Natural killer cell (primary cell): Measurements from ENCODE around the gene PEX14. TPM values are rescaled to one million over a fixed set of nuclear protein-coding genes. Genes with fewer than 3 reads are reported as not detected.
A peak's percentile ranks its signal among the peaks of the same experiment; 100 is the strongest.

Experiments
- ATAC-seq, 3 donors: fragments of 150-1000 bp in 2 of 3; fragments of 200-7000 bp in 1 of 3; cut with Tn5 transposase; 1 replicate in 1 of 3; 2 replicates in 2 of 3; pipeline ENCODE4 v1.10.0; 2021; ENCODE audit warnings: mild to moderate bottlenecking in 2 of 3, moderate library complexity in 2 of 3
- DNase-seq, 2 donors: peaks; one replicate each; pipeline versions ENCODE4 v3.0.0 to v3.0.0-alpha.2; 2013 to 2021; ENCODE audit warnings: mixed read lengths in 1 of 2
- H3K27ac ChIP-seq: one replicate; pipeline ENCODE4 v1.5.1; 2013; ENCODE audit warnings: mild to moderate bottlenecking, low read length
- H3K27me3 ChIP-seq: one replicate; pipeline ENCODE4 v1.6.1; 2013; ENCODE audit warnings: low read length; ENCODE audit not compliant: control insufficient read depth, insufficient read depth
- H3K36me3 ChIP-seq: one replicate; pipeline ENCODE4 v1.6.1; 2013; ENCODE audit warnings: low read length; ENCODE audit not compliant: control insufficient read depth, insufficient read depth
- H3K4me1 ChIP-seq: one replicate; pipeline ENCODE4 v1.6.1; 2013; ENCODE audit warnings: low read length; ENCODE audit not compliant: control insufficient read depth, insufficient read depth
- H3K4me3 ChIP-seq: one replicate; pipeline ENCODE4 v1.5.1; 2013; ENCODE audit warnings: low read length
- H3K9me3 ChIP-seq: one replicate; pipeline ENCODE4 v1.6.1; 2013; ENCODE audit warnings: low read length; ENCODE audit not compliant: control insufficient read depth, insufficient read depth
- H3K27ac Mint-ChIP-seq, 2 donors: one replicate each; pipeline ENCODE4 v1.8.0; 2022; ENCODE audit warnings: mild to moderate bottlenecking in 2 of 2, mixed read lengths in 2 of 2, moderate library complexity in 1 of 2
- H3K27me3 Mint-ChIP-seq, 2 donors: one replicate each; pipeline ENCODE4 v1.8.0; 2022; ENCODE audit warnings: low read depth in 2 of 2, mixed read lengths in 2 of 2
- H3K36me3 Mint-ChIP-seq: one replicate; pipeline ENCODE4 v1.8.0; 2022; ENCODE audit warnings: mixed read lengths
- H3K4me1 Mint-ChIP-seq, 2 donors: one replicate each; pipeline ENCODE4 v1.8.0; 2022; ENCODE audit warnings: mixed read lengths in 2 of 2
- H3K4me3 Mint-ChIP-seq: one replicate; pipeline ENCODE4 v1.8.0; 2022; ENCODE audit warnings: mild to moderate bottlenecking, moderate library complexity, mixed read lengths
- H3K9me3 Mint-ChIP-seq, 2 donors: one replicate each; pipeline ENCODE4 v1.8.0; 2022; ENCODE audit warnings: mixed read lengths in 2 of 2
- WGBS: methylation state at CpG from one replicate; pipeline ENCODE4 v1.1.7; 2013; ENCODE audit warnings: missing lambda C conversion rate; ENCODE audit not compliant: insufficient coverage; 5-methylcytosine and 5-hydroxymethylcytosine counted together
- intact Hi-C: fragments of 100-400 bp; cut with micrococcal nuclease; formaldehyde crosslinking; loops from one replicate; pipeline ENCODE4 v1.14.2; 2022
- total RNA-seq, 4 donors: library from RNA; stranded (reverse); fragments of 120-200 nt in 1 of 4; gene quantifications; one replicate each; pipeline versions ENCODE4 v1.2.3 to v1.2.4, GENCODE V29; 2013 to 2022
- TF ChIP-seq, protein P1 (sequence below): fragments of 200-600 bp; IDR thresholded peaks from one replicate; pipeline ENCODE4 v1.8.0; 2022; ENCODE audit warnings: antibody characterized with exemption

Gene PEX14
- total RNA-seq, 3 donors from 2014 or later (not counting 1 experiment from before 2014, with no cell fraction given): 21.4 to 27.3 (median 24.1) TPM

DNA sequence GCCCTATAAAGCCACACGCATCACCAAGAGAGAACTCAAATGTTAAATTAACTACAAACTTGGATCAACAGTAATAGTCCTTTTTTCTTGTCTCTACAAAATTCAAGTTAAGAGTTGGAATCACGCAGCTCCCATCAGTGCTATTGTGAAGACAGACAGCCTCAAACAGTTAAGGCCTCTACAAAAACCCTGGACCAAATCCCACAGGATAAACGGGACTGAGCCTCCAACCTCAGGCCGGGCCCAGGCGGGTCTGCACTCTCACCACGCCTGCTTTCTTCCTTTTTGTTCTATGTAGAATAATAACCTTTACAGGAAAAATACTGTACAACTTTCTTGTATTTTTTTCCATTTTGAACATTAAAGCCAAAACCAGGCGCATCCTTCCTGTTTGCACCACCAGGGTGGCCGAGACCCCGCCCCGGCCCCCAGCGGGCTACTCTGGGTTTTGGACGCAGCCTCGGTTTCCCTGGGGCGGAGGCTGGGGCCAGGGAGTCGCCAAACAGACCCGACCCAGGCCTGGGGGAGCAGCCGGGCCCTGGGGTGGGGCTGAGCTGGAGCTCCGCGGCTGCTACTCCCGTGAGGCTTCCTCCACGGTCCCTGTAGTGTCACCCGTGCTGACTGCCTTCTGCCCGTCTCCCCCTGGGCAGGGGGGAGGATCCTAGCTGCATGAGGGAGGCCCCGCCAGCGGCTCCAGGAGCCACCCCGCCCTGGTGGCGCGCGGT lies 163.2 kb downstream of the PEX14 start:
- H3K36me3 ChIP-seq: no peaks in the 10 kb centered on the region
- Mint-ChIP-seq H3K36me3 (no peaks in the 10 kb centered on the region), H3K27ac (no peak overlapping the region), H3K27me3 (no peaks in the 10 kb centered on the region), H3K9me3 (no peaks in the 10 kb centered on the region), H3K4me3 (no peak overlapping the region), H3K4me1 (peaks cover 0 to 5% of the 10 kb centered on the region in 2 donors)
- intact Hi-C loops: loop anchor here (1.0 kb wide), 1 partner anchor 131 kb away; no protein-coding TSS in a partner anchor
- H3K4me3 ChIP-seq: no peak overlapping the region
- DNase-seq (no peak), ATAC-seq (peak in 2 of 3 donors; percentile 58 to 65)
- H3K27ac ChIP-seq: no peak overlapping the region
- 51% methylated on average over 28 of the region's 29 CpGs for WGBS
- H3K9me3 ChIP-seq: no peaks in the 10 kb centered on the region
- no peaks in the 10 kb centered on the region for H3K27me3 ChIP-seq
- TF ChIP-seq, protein P1, sequence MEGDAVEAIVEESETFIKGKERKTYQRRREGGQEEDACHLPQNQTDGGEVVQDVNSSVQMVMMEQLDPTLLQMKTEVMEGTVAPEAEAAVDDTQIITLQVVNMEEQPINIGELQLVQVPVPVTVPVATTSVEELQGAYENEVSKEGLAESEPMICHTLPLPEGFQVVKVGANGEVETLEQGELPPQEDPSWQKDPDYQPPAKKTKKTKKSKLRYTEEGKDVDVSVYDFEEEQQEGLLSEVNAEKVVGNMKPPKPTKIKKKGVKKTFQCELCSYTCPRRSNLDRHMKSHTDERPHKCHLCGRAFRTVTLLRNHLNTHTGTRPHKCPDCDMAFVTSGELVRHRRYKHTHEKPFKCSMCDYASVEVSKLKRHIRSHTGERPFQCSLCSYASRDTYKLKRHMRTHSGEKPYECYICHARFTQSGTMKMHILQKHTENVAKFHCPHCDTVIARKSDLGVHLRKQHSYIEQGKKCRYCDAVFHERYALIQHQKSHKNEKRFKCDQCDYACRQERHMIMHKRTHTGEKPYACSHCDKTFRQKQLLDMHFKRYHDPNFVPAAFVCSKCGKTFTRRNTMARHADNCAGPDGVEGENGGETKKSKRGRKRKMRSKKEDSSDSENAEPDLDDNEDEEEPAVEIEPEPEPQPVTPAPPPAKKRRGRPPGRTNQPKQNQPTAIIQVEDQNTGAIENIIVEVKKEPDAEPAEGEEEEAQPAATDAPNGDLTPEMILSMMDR: no peak
- H3K4me1 ChIP-seq: peaks cover 6% of the 10 kb centered on the region

DNA sequence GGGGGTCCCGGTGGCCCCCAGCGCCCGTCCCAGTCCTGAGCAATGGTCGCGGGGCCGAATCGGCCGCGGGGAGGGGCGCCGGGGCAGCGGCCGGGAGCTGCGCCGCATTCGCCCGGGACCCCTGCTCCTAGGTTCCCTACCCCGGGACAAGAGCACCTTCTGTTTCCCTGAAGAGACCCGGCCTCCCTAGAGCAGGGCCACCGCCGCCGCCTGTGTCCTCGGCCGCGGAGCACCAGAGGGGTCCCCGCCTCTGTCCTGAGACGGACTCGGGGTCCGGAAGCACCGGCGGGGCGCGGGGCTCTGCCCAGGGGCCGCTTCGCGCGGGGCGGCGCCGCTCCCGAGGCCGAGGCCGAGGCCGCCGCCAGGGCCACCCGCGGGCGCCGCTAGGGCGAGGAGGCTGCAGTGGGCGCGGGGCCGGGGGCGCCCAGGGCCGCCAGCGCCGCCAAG lies 163.8 kb downstream of the PEX14 start:
- H3K4me3 Mint-ChIP-seq: no peak overlapping the region

DNA sequence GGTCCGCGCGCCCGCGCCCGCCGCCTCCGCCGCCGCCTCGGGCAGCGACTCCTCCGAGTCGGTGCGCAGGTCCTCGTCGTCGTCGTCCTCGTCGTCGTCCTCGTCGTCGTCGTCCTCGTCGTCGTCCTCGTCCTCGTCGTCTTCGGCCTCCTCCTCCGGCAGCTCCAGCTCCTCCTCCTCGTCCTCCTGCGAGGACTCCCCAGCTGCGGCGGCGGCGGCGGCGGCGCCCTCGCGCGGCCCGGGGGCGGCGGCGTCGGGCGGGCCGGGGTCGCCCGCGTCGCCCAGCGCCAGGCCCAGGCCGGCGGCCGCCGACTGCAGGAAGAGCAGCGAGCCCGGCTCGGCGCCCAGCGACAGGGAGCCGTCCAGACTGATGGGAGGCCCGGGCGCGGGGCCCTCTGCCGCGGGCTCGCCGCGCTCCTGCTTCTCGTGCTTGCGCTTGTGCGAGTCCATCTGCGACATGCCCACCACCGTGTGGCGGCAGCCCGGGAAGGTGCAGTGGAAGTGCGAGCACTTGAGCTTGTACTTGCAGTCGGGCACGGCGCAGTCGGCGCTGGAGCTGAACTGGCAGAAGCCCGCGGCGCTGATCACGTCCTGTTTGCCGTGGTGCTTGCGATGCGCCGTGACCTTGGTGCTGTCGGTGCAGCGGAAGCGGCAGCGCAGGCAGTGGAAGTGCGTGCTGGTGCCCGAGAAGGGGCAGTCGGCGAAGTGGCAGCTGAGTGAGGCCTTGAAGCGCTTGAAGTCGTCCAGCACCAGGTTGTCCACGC lies 164.4 kb downstream of the PEX14 start:
- no peaks in the 10 kb centered on the region for H3K9me3 Mint-ChIP-seq
- intact Hi-C loops: no loop called here
- no peak for DNase-seq
- Histone ChIP-seq H3K4me3 (no peak overlapping the region), H3K27ac (no peak overlapping the region), H3K27me3 (no peaks in the 10 kb centered on the region), H3K9me3 (no peaks in the 10 kb centered on the region), H3K36me3 (no peaks in the 10 kb centered on the region), H3K4me1 (peaks cover 6% of the 10 kb centered on the region)
- H3K27me3 Mint-ChIP-seq: no peaks in the 10 kb centered on the region
- peaks cover 0 to 5% of the 10 kb centered on the region in 2 donors for H3K4me1 Mint-ChIP-seq
- no peaks in the 10 kb centered on the region for H3K36me3 Mint-ChIP-seq
- TF ChIP-seq, protein P1: no peak
- peak overlapping the region; percentile 60 for H3K4me3 Mint-ChIP-seq
- ATAC-seq: peak in 2 of 3 donors; percentile 9 to 12
- no peak overlapping the region for H3K27ac Mint-ChIP-seq
- 66% methylated on average over 108 of the region's 108 CpGs for WGBS

More for the DNA sequence above, 163.8 kb downstream of the PEX14 start:
- no peaks in the 10 kb centered on the region for H3K9me3 ChIP-seq
- Mint-ChIP-seq H3K4me1 (peaks cover 0 to 5% of the 10 kb centered on the region in 2 donors), H3K36me3 (no peaks in the 10 kb centered on the region), H3K9me3 (no peaks in the 10 kb centered on the region), H3K27ac (no peak overlapping the region), H3K27me3 (no peaks in the 10 kb centered on the region)
- no peak for DNase-seq
- WGBS: 25% methylated on average over 57 of the region's 57 CpGs
- TF ChIP-seq, protein P1: no peak
- no peak overlapping the region for H3K27ac ChIP-seq
- no peaks in the 10 kb centered on the region for H3K27me3 ChIP-seq
- peak in 2 of 3 donors; percentile 26 to 41 for ATAC-seq
- peaks cover 6% of the 10 kb centered on the region for H3K4me1 ChIP-seq
- no peaks in the 10 kb centered on the region for H3K36me3 ChIP-seq
- intact Hi-C loops: loop anchor here (1.0 kb wide), 1 partner anchor 131 kb away; no protein-coding TSS in a partner anchor
- no peak overlapping the region for H3K4me3 ChIP-seq
